Nephron (organoid): ENCODE measurements around the gene UNC5C.
A peak's percentile ranks its signal among the peaks of the same experiment; 100 is the strongest.

ENCODE experiments used
- H3K27ac Mint-ChIP-seq, 3 experiments: 2 replicates each; pipeline ENCODE4 v1.8.0; 2020; ENCODE audit warnings: mixed read lengths in 3 of 3, mild to moderate bottlenecking in 2 of 3, moderate library complexity in 1 of 3
- H3K27me3 Mint-ChIP-seq: 2 replicates; pipeline ENCODE4 v1.8.0; 2021; ENCODE audit warnings: low read depth, mild to moderate bottlenecking, moderate library complexity, mixed read lengths
- H3K36me3 Mint-ChIP-seq: 2 replicates; pipeline ENCODE4 v1.8.0; 2020; ENCODE audit warnings: low read depth, mixed read lengths
- H3K4me1 Mint-ChIP-seq: 2 replicates; pipeline ENCODE4 v1.8.0; 2020; ENCODE audit warnings: mixed read lengths
- H3K4me3 Mint-ChIP-seq, 3 experiments: 2 replicates each; pipeline ENCODE4 v1.8.0; 2020; ENCODE audit warnings: mild to moderate bottlenecking in 3 of 3, mixed read lengths in 3 of 3, moderate library complexity in 2 of 3
- H3K9me3 Mint-ChIP-seq: 2 replicates; pipeline ENCODE4 v1.8.0; 2020; ENCODE audit warnings: mixed read lengths
- CTCF ChIP-seq, 3 experiments: fragments of 200-600 bp; sonication (generic); IDR thresholded peaks; one replicate each; pipeline ENCODE4 v1.5.0; 2021; ENCODE audit warnings: antibody characterized with exemption in 3 of 3; ENCODE audit not compliant: unreplicated experiment in 3 of 3

Gene UNC5C

GRCh38 chr4:95212692-95213091, 336.1 kb downstream of the UNC5C start:
- peaks cover 3% of the 10 kb centered on the region for H3K27me3 Mint-ChIP-seq
- peaks cover 45% of the 10 kb centered on the region for H3K36me3 Mint-ChIP-seq
- no peak overlapping the region for H3K27ac Mint-ChIP-seq
- H3K4me1 Mint-ChIP-seq: peaks cover 9% of the 10 kb centered on the region
- TF ChIP-seq CTCF (IDR thresholded peaks at IDR 0.05; ENCODE audit: unreplicated experiment in 3 of 3): no peak
- H3K9me3 Mint-ChIP-seq: no peaks in the 10 kb centered on the region
- peak overlapping the region in 1 of 3 experiments; percentile 20 for H3K4me3 Mint-ChIP-seq

- Mint-ChIP-seq H3K27ac (peak overlapping the region in 1 of 3 experiments; percentile 19), H3K4me1 (no peaks in the 10 kb centered on the region)
Measured at GRCh38 chr4:95209927-95210326, 338.8 kb downstream of the UNC5C start.

GRCh38 chr4:95204873-95205272, 343.9 kb downstream of the UNC5C start:
- Mint-ChIP-seq H3K36me3 (peaks cover 44% of the 10 kb centered on the region), H3K9me3 (no peaks in the 10 kb centered on the region), H3K4me1 (no peaks in the 10 kb centered on the region), H3K4me3 (no peak overlapping the region), H3K27me3 (no peaks in the 10 kb centered on the region), H3K27ac (no peak overlapping the region)
- TF ChIP-seq CTCF (IDR thresholded peaks at IDR 0.05; ENCODE audit: unreplicated experiment in 3 of 3): peak in 1 of 3 experiments; percentile 23

More at GRCh38 chr4:95209927-95210326, 338.8 kb downstream of the UNC5C start:
- peaks cover 32% of the 10 kb centered on the region for H3K36me3 Mint-ChIP-seq
- no peaks in the 10 kb centered on the region for H3K9me3 Mint-ChIP-seq
- H3K27me3 Mint-ChIP-seq: peaks cover 3% of the 10 kb centered on the region
- TF ChIP-seq CTCF (IDR thresholded peaks at IDR 0.05; ENCODE audit: unreplicated experiment in 3 of 3): no peak
- H3K4me3 Mint-ChIP-seq: no peak overlapping the region

- Mint-ChIP-seq H3K27ac (no peak overlapping the region), H3K4me3 (no peak overlapping the region), H3K27me3 (no peaks in the 10 kb centered on the region), H3K9me3 (no peaks in the 10 kb centered on the region), H3K4me1 (no peaks in the 10 kb centered on the region), H3K36me3 (peaks cover 44% of the 10 kb centered on the region)
- no peak for TF ChIP-seq CTCF (IDR thresholded peaks at IDR 0.05; ENCODE audit: unreplicated experiment in 3 of 3)
Measured at GRCh38 chr4:95204267-95204844, 344.4 kb downstream of the UNC5C start.

GRCh38 chr4:95198961-95199360, 349.8 kb downstream of the UNC5C start:
- no peak for TF ChIP-seq CTCF (IDR thresholded peaks at IDR 0.05; ENCODE audit: unreplicated experiment in 3 of 3)
- peaks cover 2% of the 10 kb centered on the region for H3K4me1 Mint-ChIP-seq
- no peak overlapping the region for H3K27ac Mint-ChIP-seq
- no peak overlapping the region for H3K4me3 Mint-ChIP-seq
- H3K27me3 Mint-ChIP-seq: no peaks in the 10 kb centered on the region
- H3K9me3 Mint-ChIP-seq: no peaks in the 10 kb centered on the region
- peaks cover 60% of the 10 kb centered on the region for H3K36me3 Mint-ChIP-seq

- no peak for TF ChIP-seq CTCF (IDR thresholded peaks at IDR 0.05; ENCODE audit: unreplicated experiment in 3 of 3)
- H3K27me3 Mint-ChIP-seq: no peaks in the 10 kb centered on the region
- no peaks in the 10 kb centered on the region for H3K9me3 Mint-ChIP-seq
- no peak overlapping the region for H3K27ac Mint-ChIP-seq
- H3K4me1 Mint-ChIP-seq: peaks cover 12% of the 10 kb centered on the region
- H3K36me3 Mint-ChIP-seq: peaks cover 58% of the 10 kb centered on the region
- no peak overlapping the region for H3K4me3 Mint-ChIP-seq
Measured at GRCh38 chr4:95197353-95197752, 351.4 kb downstream of the UNC5C start.
